Stomach (tissue), 4 donors: ENCODE data around the gene KRTAP10-4.

Source experiments
- POLR2A ChIP-seq, 4 donors: fragments of 450-650 bp; IDR thresholded peaks; one replicate each; pipeline ENCODE4 v1.6.1; 2016; ENCODE audit warnings: antibody characterized with exemption in 4 of 4, control low read depth in 2 of 4, mild to moderate bottlenecking in 1 of 4, moderate library complexity in 1 of 4
- TF ChIP-seq, protein P1 (sequence below), 7 experiments: fragments of 450-650 bp in 4 of 7; fragments of 200-600 bp in 3 of 7; sonication (generic) in 3 of 7; IDR thresholded peaks; one replicate each; pipeline ENCODE4 v1.5.1; 2016 to 2019; ENCODE audit warnings: antibody characterized with exemption in 7 of 7, control low read depth in 2 of 7, mild to moderate bottlenecking in 1 of 7

DNA sequence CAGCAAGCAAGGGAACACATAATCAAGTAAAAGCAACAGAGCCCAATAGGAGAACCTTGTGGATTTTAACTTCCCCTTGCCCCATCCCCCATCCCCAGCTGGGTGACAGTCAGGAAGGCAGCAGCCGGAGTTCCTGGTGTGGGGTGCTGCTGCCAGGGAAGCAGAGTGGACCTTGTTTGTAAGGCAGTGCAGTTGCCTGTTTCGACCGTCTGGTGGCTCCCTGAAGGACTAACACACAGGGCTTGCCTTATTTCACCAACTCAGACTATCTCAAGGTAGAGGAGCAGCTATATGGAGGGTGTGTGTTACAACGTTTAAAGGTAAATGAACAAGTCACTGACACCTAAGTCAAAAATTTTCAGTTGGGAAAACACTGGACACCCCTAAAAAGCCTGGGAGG is 45.0 kb downstream of the KRTAP10-4 start:
- TF ChIP-seq, protein P1, sequence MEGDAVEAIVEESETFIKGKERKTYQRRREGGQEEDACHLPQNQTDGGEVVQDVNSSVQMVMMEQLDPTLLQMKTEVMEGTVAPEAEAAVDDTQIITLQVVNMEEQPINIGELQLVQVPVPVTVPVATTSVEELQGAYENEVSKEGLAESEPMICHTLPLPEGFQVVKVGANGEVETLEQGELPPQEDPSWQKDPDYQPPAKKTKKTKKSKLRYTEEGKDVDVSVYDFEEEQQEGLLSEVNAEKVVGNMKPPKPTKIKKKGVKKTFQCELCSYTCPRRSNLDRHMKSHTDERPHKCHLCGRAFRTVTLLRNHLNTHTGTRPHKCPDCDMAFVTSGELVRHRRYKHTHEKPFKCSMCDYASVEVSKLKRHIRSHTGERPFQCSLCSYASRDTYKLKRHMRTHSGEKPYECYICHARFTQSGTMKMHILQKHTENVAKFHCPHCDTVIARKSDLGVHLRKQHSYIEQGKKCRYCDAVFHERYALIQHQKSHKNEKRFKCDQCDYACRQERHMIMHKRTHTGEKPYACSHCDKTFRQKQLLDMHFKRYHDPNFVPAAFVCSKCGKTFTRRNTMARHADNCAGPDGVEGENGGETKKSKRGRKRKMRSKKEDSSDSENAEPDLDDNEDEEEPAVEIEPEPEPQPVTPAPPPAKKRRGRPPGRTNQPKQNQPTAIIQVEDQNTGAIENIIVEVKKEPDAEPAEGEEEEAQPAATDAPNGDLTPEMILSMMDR (IDR thresholded peaks at IDR 0.05), result peak in 4 of 7 experiments; percentile 8 to 19 (median 15)
- no peak for TF ChIP-seq POLR2A (IDR thresholded peaks at IDR 0.05)
